BJ (cell line): ENCODE measurements around the gene ANKRD16. TPM values are rescaled to one million over a fixed set of nuclear protein-coding genes. Genes with fewer than 3 reads are reported as not detected.

Source experiments
- CTCF ChIA-PET: fragments of 350-600 bp; formaldehyde crosslinking; extraction: SDS; loops from one replicate; lab custom pipeline; 2021; ENCODE audit warnings: antibody characterized with exemption, inconsistent platforms; lab: Yijun Ruan, JAX
- POLR2A ChIA-PET: fragments of 300-600 bp; sonication (Branson Sonifier 250); formaldehyde crosslinking; extraction: SDS; loops from one replicate; lab custom pipeline; 2021; ENCODE audit warnings: antibody characterized with exemption; lab: Charles Lee
- DNase-seq: peaks from one replicate; pipeline ENCODE4 v3.0.0-alpha.2; 2011; ENCODE audit warnings: low read depth
- H3K27me3 ChIP-seq: 2 replicates; pipeline ENCODE4 v1.6.0; 2011; ENCODE audit warnings: low read length; ENCODE audit not compliant: control insufficient read depth, insufficient read depth
- H3K36me3 ChIP-seq: 2 replicates; pipeline ENCODE4 v1.5.1; 2011; ENCODE audit warnings: low read length; ENCODE audit not compliant: control insufficient read depth, insufficient read depth
- H3K4me3 ChIP-seq: 2 replicates; pipeline ENCODE4 v1.5.1; 2011; ENCODE audit warnings: low read depth, mild to moderate bottlenecking, control low read depth, low read length
- CTCF ChIP-seq: IDR thresholded peaks from 2 replicates; pipeline ENCODE4 v1.5.1; 2011; ENCODE audit warnings: low read depth, mild to moderate bottlenecking, control low read depth, inconsistent platforms, low read length, moderate library complexity; ENCODE audit not compliant: insufficient read depth
- polyA plus RNA-seq: library from polyadenylated mRNA; depleted of rRNA; stranded (reverse); fragments of >200 nt; gene quantifications from 2 replicates; pipeline ENCODE4 v1.2.3, GENCODE V29; 2011

ANKRD16 gene
- polyA plus RNA-seq, 1 experiment, result 7.4 TPM

- POLR2A ChIA-PET, result no interaction called here
- no peak for TF ChIP-seq CTCF
- Histone ChIP-seq H3K27me3 (no peaks in the 10 kb centered on the region), H3K4me3 (no peak overlapping the region), H3K36me3 (peaks cover 30% of the 10 kb centered on the region)
- CTCF ChIA-PET, result no interaction called here
- DNase-seq, result no peak
Observed at GRCh38 chr10:5924889-5925288, 35.2 kb upstream of the ANKRD16 start.

- CTCF ChIA-PET, result interaction anchor here (1.0 kb wide), 1 partner anchor 25 kb away, joined by 3 read pairs; no protein-coding TSS in a partner anchor
- peaks cover 33% of the 10 kb centered on the region for H3K36me3 ChIP-seq
- POLR2A ChIA-PET, result no interaction called here
- DNase-seq, result no peak
- no peaks in the 10 kb centered on the region for H3K27me3 ChIP-seq
- TF ChIP-seq CTCF, result no peak
- no peak overlapping the region for H3K4me3 ChIP-seq
Observed at GRCh38 chr10:5921746-5922145, 32.1 kb upstream of the ANKRD16 start.

GRCh38 chr10:5919568-5919967, 29.9 kb upstream of the ANKRD16 start:
- H3K4me3 ChIP-seq, result no peak overlapping the region
- H3K27me3 ChIP-seq, result no peaks in the 10 kb centered on the region
- no peak for TF ChIP-seq CTCF
- DNase-seq, result no peak
- CTCF ChIA-PET, result interaction anchor here (0.7 kb wide), 1 partner anchor 10 kb away, joined by 3 read pairs; no protein-coding TSS in a partner anchor
- peaks cover 36% of the 10 kb centered on the region for H3K36me3 ChIP-seq
- POLR2A ChIA-PET, result no interaction called here

- DNase-seq, result no peak
- peaks cover 37% of the 10 kb centered on the region for H3K36me3 ChIP-seq
- POLR2A ChIA-PET, result no interaction called here
- H3K27me3 ChIP-seq, result no peaks in the 10 kb centered on the region
- TF ChIP-seq CTCF, result no peak
- CTCF ChIA-PET, result interaction anchor here (0.7 kb wide), 1 partner anchor 10 kb away, joined by 3 read pairs; no protein-coding TSS in a partner anchor
- no peak overlapping the region for H3K4me3 ChIP-seq
Observed at GRCh38 chr10:5918763-5919162, 29.1 kb upstream of the ANKRD16 start.

GRCh38 chr10:5917305-5917704, 27.6 kb upstream of the ANKRD16 start:
- no peak for TF ChIP-seq CTCF
- ChIA-PET CTCF (no interaction called here), POLR2A (no interaction called here)
- Histone ChIP-seq H3K4me3 (no peak overlapping the region), H3K36me3 (peaks cover 39% of the 10 kb centered on the region), H3K27me3 (no peaks in the 10 kb centered on the region)
- no peak for DNase-seq
